Dendritic cell treated with granulocyte-macrophage colony-stimulating factor and Interleukin-4, amounts not matched to agents 40 ng/mL and 50 ng/mL, for 4 days (primary cell): ENCODE measurements around the gene NANS.
"Not testable (repeated sequence)": the region's sequence is repeated elsewhere in the genome, so short reads cannot be mapped to it uniquely, and the experiment has no call there.

ENCODE experiments used
- H3K27ac Mint-ChIP-seq: one replicate; pipeline ENCODE4 v1.8.0; 2022; ENCODE audit warnings: mild to moderate bottlenecking, mixed read lengths
- H3K27me3 Mint-ChIP-seq: one replicate; pipeline ENCODE4 v1.8.0; 2022; ENCODE audit warnings: mild to moderate bottlenecking, mixed read lengths
- H3K36me3 Mint-ChIP-seq: one replicate; pipeline ENCODE4 v1.8.0; 2022; ENCODE audit warnings: low read depth, mixed read lengths
- H3K4me1 Mint-ChIP-seq: one replicate; pipeline ENCODE4 v1.8.0; 2022; ENCODE audit warnings: low read depth, mixed read lengths
- H3K4me3 Mint-ChIP-seq: one replicate; pipeline ENCODE4 v1.8.0; 2022; ENCODE audit warnings: mild to moderate bottlenecking, moderate library complexity, mixed read lengths
- H3K9me3 Mint-ChIP-seq: one replicate; pipeline ENCODE4 v1.8.0; 2022; ENCODE audit warnings: mixed read lengths
- intact Hi-C: fragments of 100-400 bp; cut with micrococcal nuclease; formaldehyde crosslinking; loops from one replicate; pipeline ENCODE4 v1.15.0; 2022

Gene NANS

DNA sequence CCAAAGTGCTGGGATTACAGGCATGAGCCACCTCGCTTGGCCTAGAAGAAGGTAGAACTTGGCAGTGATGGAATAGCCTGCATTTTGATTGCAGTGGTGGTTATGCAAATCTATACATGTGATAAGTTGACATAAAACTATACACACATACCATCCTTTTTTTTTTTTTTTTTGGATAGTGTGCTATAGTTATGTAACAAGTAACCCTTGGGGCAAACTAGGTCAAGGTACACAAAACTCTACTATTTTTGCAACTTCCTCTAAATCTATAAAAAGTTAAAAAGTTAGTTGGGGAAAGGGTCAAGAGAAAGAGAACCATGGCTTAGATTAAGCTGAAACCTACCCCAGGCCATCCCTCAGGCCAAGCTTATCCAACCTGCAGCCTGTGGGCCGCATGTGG lies 51.4 kb downstream of the NANS start:
- Mint-ChIP-seq H3K27me3 (no peaks in the 10 kb centered on the region), H3K9me3 (no peaks in the 10 kb centered on the region), H3K4me1 (peaks cover 82% of the 10 kb centered on the region), H3K4me3 (no peak overlapping the region), H3K36me3 (peaks cover 79% of the 10 kb centered on the region), H3K27ac (peak overlapping the region; percentile 96)
- intact Hi-C loops, result no loop called here

GRCh38 chr9:98108531-98109031 lies 52.0 kb downstream of the NANS start:
- H3K36me3 Mint-ChIP-seq, result peaks cover 76% of the 10 kb centered on the region
- intact Hi-C loops, result no loop called here

GRCh38 chr9:98109052-98109451 lies 52.5 kb downstream of the NANS start:
- Mint-ChIP-seq H3K36me3 (peaks cover 75% of the 10 kb centered on the region), H3K4me1 (peaks cover 81% of the 10 kb centered on the region), H3K27me3 (no peaks in the 10 kb centered on the region), H3K27ac (peak overlapping the region; percentile 96), H3K4me3 (no peak overlapping the region), H3K9me3 (no peaks in the 10 kb centered on the region)
- intact Hi-C loops, result no loop called here

More at GRCh38 chr9:98108531-98109031, 52.0 kb downstream of the NANS start:
- Mint-ChIP-seq H3K9me3 (no peaks in the 10 kb centered on the region), H3K4me3 (peak overlapping the region; percentile 55), H3K27me3 (no peaks in the 10 kb centered on the region), H3K4me1 (peaks cover 82% of the 10 kb centered on the region), H3K27ac (peak overlapping the region; percentile 96)

DNA sequence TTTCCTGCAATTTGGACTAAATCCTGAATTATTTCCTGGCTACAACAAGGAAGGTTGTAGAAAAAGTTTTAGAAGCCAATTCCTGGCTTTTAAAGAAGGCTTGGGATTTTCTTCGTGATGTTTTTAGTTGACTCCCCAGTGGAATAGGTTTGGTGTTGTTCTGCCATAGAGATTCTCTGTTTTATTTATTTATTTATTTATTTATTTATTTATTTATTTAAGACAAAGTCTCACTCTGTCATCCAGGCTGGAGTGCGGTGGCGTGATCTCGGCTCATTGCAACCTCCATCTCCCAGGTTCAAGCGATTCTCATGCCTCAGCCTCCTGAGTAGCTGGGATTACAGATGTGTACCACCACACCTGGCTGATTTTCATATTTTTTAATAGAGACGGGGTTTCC lies 60.6 kb downstream of the NANS start:
- intact Hi-C loops, result loop anchor here (5.0 kb wide), 1 partner anchor 75 kb away; the partner anchor contains the start of gene CORO2A
- peaks cover 50% of the 10 kb centered on the region for H3K4me1 Mint-ChIP-seq
- H3K27ac Mint-ChIP-seq, result peak overlapping the region; percentile 93
- H3K4me3 Mint-ChIP-seq, result peak overlapping the region; percentile 83
- H3K9me3 Mint-ChIP-seq, H3K27me3 Mint-ChIP-seq: not testable (repeated sequence)
- H3K36me3 Mint-ChIP-seq, result peaks cover 34% of the 10 kb centered on the region

DNA sequence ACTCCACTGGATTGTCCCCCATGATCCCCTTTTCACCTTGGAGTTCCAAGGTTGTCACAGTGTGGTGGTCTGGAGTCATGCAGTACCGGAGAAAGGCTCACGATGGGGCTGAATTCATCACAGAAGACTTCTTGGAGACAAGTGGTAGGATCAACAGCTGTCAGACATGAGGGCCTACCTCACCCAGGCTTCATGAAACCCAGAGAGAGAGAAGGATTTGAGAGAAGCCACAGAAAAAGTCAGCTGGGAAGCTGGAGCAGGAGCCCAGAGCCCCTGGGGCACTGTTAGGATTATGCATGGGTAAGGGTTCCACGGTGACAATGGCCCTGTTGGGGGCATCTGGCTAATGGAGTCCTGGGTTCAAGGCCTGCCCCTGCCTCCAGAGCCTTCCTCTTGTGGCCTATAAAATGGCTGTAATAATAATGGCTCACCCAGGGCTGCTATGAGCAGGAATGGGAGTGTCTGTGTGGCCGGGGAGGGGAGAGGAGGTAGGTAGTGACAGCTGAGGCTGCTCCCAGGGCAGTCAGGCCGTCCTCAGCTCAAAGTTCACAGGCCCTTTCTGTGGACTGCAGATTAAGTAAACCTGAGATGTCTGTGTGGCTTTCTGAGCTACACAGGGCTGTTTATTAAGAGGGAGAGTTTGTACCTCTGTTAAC lies 61.6 kb downstream of the NANS start:
- intact Hi-C loops, result loop anchor here (2.0 to 5.0 kb wide), 2 partner anchors 74 to 139 kb away; partner anchors contain the start of gene CORO2A
- Mint-ChIP-seq H3K27ac (peak overlapping the region; percentile 93), H3K36me3 (peaks cover 34% of the 10 kb centered on the region), H3K4me3 (peak overlapping the region; percentile 83), H3K4me1 (peaks cover 52% of the 10 kb centered on the region), H3K9me3 (no peaks in the 10 kb centered on the region), H3K27me3 (no peaks in the 10 kb centered on the region)

DNA sequence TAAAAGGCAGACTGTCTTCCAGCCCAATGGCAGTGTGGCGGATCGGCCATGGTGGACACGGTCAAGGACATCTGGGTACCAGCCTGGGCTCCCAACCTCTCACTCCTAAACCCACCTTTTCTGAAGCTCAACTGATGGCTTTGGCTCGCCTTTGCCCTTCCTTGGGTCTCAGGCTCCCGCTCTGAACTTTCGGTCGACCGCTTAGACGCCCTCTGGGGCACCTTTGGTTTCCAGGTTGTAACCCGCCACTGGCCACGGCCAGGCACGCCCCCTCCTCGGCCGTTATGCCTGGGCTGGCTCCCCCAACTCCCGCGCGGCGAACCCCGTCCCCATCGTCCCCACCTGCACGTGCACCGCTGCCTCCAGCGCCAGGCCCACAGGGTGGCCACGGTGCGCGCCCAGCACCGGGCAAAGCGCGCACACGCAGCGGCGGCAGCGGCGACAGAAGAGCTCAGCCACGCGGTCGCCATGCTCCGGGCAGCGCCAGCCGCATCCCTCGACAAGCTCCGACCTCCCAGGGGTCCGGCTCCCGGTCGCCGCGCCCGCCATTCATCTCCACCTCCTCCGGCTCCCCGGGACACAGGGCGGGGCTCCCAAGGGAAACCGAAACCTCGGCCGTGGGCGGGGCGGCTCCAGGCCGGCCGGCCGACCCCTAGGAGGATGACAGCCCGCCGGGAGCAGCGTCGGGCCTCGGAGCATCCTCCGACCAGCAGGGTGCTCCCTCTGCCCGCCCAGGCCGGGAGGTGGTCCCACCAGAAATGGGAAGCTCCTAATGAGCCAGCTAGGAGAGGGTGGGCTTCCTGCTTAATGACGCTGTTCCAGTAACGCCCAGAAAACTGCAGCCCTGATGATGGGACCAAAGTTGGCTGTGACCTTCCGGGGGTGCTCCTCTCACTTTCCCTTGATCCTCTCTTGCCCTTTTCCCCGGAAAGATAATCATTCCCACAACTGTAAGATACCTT lies 62.4 kb downstream of the NANS start, which contains the start of gene TRIM14:
Gene TRIM14 (minus strand): TSS at position 583 of the 962 bp plus-strand sequence. CDS start 34 bp downstream, at position 549.
- Mint-ChIP-seq H3K36me3 (peaks cover 34% of the 10 kb centered on the region), H3K4me3 (peak within 1 kb of the TSS; percentile 83), H3K4me1 (peaks cover 57% of the 10 kb centered on the region), H3K27me3 (no peaks in the 10 kb centered on the region), H3K27ac (peak within 1 kb of the TSS; percentile 93), H3K9me3 (no peaks in the 10 kb centered on the region)
- intact Hi-C loops, result loop anchor here (2.0 to 5.0 kb wide), 2 partner anchors 73 to 138 kb away; partner anchors contain the start of gene CORO2A

DNA sequence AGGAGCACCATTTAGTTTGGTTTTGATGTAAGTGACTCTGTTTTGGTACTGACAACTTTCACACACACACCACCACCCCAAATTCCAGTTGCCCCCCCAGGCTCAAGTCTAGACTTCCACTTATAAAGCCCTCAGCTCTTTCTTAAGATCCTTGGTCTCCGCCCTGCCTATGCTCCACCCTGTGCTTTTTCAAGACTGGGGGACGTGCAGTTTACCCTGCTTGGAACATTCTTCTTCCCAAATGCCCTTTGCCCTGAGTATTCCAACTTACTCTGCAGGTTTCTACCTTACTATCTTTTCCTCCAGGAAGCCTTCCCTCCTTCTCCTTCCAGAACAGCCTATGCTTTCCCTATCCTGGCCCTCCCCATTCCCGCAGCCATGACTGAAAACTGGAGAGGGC lies 63.9 kb downstream of the NANS start:
- H3K36me3 Mint-ChIP-seq, result peaks cover 48% of the 10 kb centered on the region
- H3K27ac Mint-ChIP-seq, result peak overlapping the region; percentile 93
- intact Hi-C loops, result no loop called here
- H3K27me3 Mint-ChIP-seq, result no peaks in the 10 kb centered on the region
- peak overlapping the region; percentile 4 for H3K4me3 Mint-ChIP-seq
- H3K9me3 Mint-ChIP-seq, result no peaks in the 10 kb centered on the region
- peaks cover 57% of the 10 kb centered on the region for H3K4me1 Mint-ChIP-seq

DNA sequence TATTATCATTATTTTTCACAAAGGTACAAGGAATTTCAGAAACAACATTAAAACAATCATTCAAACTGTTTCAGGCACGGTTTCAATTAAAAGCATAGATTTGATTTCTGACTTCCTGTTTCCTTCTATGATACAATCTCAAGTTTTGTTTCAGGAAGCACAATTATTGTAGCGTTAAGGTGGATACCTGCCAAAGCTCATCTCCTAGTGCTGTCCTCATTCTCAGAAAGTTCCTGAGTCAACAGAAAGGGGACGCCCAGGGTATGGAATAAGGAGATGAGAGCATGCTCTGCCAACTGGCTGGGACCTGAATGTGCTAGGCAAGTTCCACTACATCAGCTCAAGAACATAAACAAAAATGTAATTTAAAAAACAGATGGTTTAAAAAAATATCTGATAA lies 64.5 kb downstream of the NANS start:
- Mint-ChIP-seq H3K27me3 (no peaks in the 10 kb centered on the region), H3K36me3 (peaks cover 48% of the 10 kb centered on the region), H3K27ac (peak overlapping the region; percentile 93), H3K4me1 (peaks cover 57% of the 10 kb centered on the region), H3K4me3 (no peak overlapping the region), H3K9me3 (no peaks in the 10 kb centered on the region)
- intact Hi-C loops, result loop anchor here (1.0 kb wide), 1 partner anchor 8 kb away; no protein-coding TSS in a partner anchor

DNA sequence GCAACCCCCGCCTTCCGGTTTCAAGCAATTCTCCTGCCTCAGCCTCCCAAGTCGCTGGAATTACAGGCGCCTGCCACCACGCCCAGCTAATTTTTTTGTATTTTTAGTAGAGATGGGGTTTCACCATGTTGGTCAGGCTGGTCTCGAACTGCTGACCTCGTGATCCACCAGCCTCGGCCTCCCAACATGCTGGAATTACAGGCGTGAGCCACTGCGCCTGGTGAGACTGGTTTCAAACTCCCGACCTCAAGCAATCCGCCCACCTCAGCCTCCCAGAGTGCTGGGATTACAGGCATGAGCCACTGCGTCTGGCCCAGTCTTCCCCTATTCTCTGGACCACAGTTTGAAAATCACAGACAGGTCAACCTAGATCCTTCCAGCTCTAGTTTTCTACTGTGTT lies 67.6 kb downstream of the NANS start:
- H3K9me3 Mint-ChIP-seq, intact Hi-C loops, H3K27ac Mint-ChIP-seq, H3K27me3 Mint-ChIP-seq, H3K4me3 Mint-ChIP-seq: not testable (repeated sequence)
- Mint-ChIP-seq H3K36me3 (peaks cover 39% of the 10 kb centered on the region), H3K4me1 (peaks cover 64% of the 10 kb centered on the region)

DNA sequence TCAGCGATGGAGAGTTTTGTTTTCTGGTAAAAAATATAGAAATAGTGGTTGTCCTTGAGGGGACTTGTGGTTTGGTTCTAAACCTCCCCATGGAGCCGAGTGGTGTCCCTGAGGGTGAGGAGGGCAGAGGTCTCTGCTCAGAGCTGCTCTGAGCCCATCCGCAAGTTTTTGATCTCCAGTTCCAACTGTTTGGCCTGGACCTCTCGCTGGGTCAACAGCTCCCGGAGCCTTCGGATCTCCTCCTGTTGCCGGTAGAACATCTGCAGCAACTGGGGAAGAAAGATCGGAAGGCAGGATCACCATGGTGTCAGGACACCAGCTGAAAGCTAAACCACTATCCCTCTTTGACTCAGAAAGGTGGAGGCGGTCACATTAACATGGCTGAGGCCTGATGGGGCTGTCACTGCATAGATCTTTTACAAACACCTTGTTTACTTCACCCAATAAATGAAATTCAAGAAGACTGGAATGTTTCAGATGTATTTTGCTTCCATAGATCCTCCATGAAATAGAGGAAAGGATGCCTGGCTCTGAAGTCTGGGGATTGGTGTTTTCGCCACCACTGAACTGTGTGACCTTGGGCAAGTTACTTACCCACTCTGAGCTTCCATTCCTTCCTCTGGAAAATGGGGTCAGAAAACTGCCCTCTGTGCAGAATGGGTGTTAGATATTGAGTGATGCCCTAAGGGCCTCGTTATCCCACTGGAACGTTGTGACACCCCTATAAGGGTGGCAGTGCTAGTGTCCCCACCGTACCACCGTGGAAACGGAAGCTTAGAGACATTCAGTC lies 68.3 kb downstream of the NANS start:
- intact Hi-C loops, result no loop called here
- no peaks in the 10 kb centered on the region for H3K27me3 Mint-ChIP-seq
- no peaks in the 10 kb centered on the region for H3K9me3 Mint-ChIP-seq
- no peak overlapping the region for H3K4me3 Mint-ChIP-seq
- peaks cover 65% of the 10 kb centered on the region for H3K4me1 Mint-ChIP-seq
- peaks cover 36% of the 10 kb centered on the region for H3K36me3 Mint-ChIP-seq
- peak overlapping the region; percentile 20 for H3K27ac Mint-ChIP-seq

DNA sequence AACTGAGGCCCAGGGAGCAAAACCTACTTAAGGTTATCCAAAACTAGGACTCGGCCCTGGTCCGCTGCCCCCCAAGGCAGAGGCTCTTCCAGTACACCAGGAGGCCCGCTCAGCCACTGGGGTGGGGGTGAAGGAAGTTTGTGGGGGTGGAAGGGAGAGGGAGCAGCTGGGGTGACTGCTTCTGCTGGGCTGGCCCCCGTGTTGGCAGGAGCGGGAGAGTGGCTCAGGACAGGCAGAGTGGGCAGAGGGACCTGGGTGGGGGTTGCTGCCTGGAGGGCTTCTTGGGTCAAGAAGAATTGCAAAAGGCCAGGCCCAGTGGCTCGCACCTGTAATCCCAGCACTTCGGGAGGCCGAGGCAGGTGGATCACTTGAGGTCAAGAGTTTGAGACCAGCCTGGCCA lies 70.7 kb downstream of the NANS start:
- H3K4me1 Mint-ChIP-seq, result peaks cover 62% of the 10 kb centered on the region
- H3K27ac Mint-ChIP-seq, result peak overlapping the region; percentile 81
- H3K9me3 Mint-ChIP-seq, result no peaks in the 10 kb centered on the region
- no peak overlapping the region for H3K4me3 Mint-ChIP-seq
- H3K36me3 Mint-ChIP-seq, result peaks cover 54% of the 10 kb centered on the region
- intact Hi-C loops, result no loop called here
- H3K27me3 Mint-ChIP-seq, result no peaks in the 10 kb centered on the region

GRCh38 chr9:98128316-98128715 lies 71.8 kb downstream of the NANS start:
- intact Hi-C loops, result no loop called here
- peak overlapping the region; percentile 81 for H3K27ac Mint-ChIP-seq
- no peaks in the 10 kb centered on the region for H3K27me3 Mint-ChIP-seq
- peaks cover 54% of the 10 kb centered on the region for H3K4me1 Mint-ChIP-seq
- no peak overlapping the region for H3K4me3 Mint-ChIP-seq
- no peaks in the 10 kb centered on the region for H3K9me3 Mint-ChIP-seq
- H3K36me3 Mint-ChIP-seq, result peaks cover 65% of the 10 kb centered on the region

DNA sequence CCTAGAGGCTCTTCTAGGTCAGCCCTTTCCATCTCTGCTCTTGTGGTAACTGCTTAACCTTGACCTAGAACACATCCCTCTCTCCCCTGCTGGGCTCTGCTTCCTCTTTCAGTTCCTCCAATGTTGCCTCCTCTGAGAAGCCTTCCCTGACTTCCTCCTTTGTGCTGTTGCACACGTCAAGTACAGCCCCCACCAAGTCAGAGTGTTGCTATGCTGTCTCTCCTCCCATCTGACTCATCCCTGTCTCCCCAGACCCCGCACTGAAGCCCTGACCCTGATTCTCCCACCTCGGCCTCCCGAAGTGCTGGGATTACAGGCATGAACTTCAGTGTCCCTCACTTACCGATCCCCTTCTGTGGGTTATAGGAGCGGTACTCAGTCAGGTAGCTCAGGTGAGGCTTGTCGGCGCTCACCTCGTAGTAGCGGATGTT lies 72.9 kb downstream of the NANS start:
- Mint-ChIP-seq H3K4me3 (no peak overlapping the region), H3K27me3 (no peaks in the 10 kb centered on the region), H3K4me1 (peaks cover 51% of the 10 kb centered on the region), H3K9me3 (no peaks in the 10 kb centered on the region), H3K36me3 (peaks cover 71% of the 10 kb centered on the region), H3K27ac (peak overlapping the region; percentile 81)
- intact Hi-C loops, result loop anchor here (1.0 kb wide), 1 partner anchor 8 kb away; no protein-coding TSS in a partner anchor
